HEK293 (cell line): Measurements from ENCODE around the gene NLGN1.

Source experiments
- KLF10 ChIP-seq: fragments of 450-650 bp; IDR thresholded peaks from 2 replicates; pipeline ENCODE4 v1.5.1; 2018; ENCODE audit warnings: missing biosample characterization, mild to moderate bottlenecking, missing genetic modification characterization
- KLF16 ChIP-seq: fragments of 450-650 bp; formaldehyde crosslinking; IDR thresholded peaks from 2 replicates; pipeline ENCODE4 v1.5.1; 2017; ENCODE audit warnings: missing biosample characterization, missing genetic modification characterization
- SETDB1 ChIP-seq: IDR thresholded peaks from one replicate; pipeline ENCODE4 v1.6.1; 2017; ENCODE audit warnings: mild to moderate bottlenecking, low read length, moderate library complexity, mixed read lengths; ENCODE audit not compliant: insufficient read length
- YY1 ChIP-seq: fragments of 450-650 bp; formaldehyde crosslinking; IDR thresholded peaks from 2 replicates; pipeline ENCODE4 v1.5.1; 2018; ENCODE audit warnings: missing biosample characterization, missing genetic modification characterization
- ZNF560 ChIP-seq: fragments of 450-650 bp; formaldehyde crosslinking; IDR thresholded peaks from 2 replicates; pipeline ENCODE4 v1.5.1; 2017; ENCODE audit warnings: missing biosample characterization, missing genetic modification characterization, borderline replicate concordance
- ZNF660 ChIP-seq: fragments of 450-650 bp; IDR thresholded peaks from 2 replicates; pipeline ENCODE4 v1.5.1; 2018; ENCODE audit warnings: missing biosample characterization, mild to moderate bottlenecking, missing genetic modification characterization
- ZNF830 ChIP-seq: fragments of 450-650 bp; IDR thresholded peaks from 2 replicates; pipeline ENCODE4 v1.5.0; 2018; ENCODE audit warnings: missing biosample characterization, missing genetic modification characterization, low read depth, mild to moderate bottlenecking, moderate library complexity
- TF ChIP-seq, protein P1 (sequence below): fragments of 450-650 bp; formaldehyde crosslinking; IDR thresholded peaks from 2 replicates; pipeline ENCODE4 v1.5.1; 2016; ENCODE audit warnings: missing biosample characterization, missing genetic modification characterization
- TF ChIP-seq, protein P2 (sequence below): fragments of 450-650 bp; formaldehyde crosslinking; optimal IDR thresholded peaks from 2 replicates; pipeline ENCODE3; 2016; ENCODE audit warnings: missing biosample characterization, mild to moderate bottlenecking, missing genetic modification characterization
- TF ChIP-seq, protein P3 (sequence below): fragments of 450-650 bp; formaldehyde crosslinking; IDR thresholded peaks from 2 replicates; pipeline ENCODE4 v1.5.1; 2016; ENCODE audit warnings: missing biosample characterization, missing genetic modification characterization
- TF ChIP-seq, protein P4 (sequence below): fragments of 450-650 bp; formaldehyde crosslinking; IDR thresholded peaks from 2 replicates; pipeline ENCODE4 v1.5.1; 2016; ENCODE audit warnings: missing biosample characterization, missing genetic modification characterization, low read depth

DNA sequence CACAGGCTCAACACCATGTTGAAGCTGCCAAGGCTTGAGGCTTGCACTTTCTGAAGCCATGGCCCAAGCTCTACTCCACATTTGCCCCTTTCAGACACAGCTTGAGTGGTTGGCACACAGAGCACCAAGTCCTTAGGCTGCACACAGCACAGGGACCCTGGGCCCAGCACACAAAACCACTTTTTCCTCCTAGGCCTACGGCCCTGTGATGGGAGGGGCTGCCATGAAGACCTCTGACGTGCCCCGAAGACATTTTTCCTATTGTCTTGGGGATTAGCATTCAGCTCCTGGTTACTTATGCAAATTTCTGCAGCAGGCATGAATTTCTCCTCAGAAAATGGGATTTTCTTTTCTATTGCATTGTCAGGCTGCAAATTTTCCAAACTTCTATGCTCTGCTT lies 445.5 kb downstream of the NLGN1 start:
- TF ChIP-seq, protein P1, sequence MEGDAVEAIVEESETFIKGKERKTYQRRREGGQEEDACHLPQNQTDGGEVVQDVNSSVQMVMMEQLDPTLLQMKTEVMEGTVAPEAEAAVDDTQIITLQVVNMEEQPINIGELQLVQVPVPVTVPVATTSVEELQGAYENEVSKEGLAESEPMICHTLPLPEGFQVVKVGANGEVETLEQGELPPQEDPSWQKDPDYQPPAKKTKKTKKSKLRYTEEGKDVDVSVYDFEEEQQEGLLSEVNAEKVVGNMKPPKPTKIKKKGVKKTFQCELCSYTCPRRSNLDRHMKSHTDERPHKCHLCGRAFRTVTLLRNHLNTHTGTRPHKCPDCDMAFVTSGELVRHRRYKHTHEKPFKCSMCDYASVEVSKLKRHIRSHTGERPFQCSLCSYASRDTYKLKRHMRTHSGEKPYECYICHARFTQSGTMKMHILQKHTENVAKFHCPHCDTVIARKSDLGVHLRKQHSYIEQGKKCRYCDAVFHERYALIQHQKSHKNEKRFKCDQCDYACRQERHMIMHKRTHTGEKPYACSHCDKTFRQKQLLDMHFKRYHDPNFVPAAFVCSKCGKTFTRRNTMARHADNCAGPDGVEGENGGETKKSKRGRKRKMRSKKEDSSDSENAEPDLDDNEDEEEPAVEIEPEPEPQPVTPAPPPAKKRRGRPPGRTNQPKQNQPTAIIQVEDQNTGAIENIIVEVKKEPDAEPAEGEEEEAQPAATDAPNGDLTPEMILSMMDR (tag by site-specific recombination) = no peak
- no peak for TF ChIP-seq YY1 (tag by site-specific recombination)
- TF ChIP-seq, protein P2, sequence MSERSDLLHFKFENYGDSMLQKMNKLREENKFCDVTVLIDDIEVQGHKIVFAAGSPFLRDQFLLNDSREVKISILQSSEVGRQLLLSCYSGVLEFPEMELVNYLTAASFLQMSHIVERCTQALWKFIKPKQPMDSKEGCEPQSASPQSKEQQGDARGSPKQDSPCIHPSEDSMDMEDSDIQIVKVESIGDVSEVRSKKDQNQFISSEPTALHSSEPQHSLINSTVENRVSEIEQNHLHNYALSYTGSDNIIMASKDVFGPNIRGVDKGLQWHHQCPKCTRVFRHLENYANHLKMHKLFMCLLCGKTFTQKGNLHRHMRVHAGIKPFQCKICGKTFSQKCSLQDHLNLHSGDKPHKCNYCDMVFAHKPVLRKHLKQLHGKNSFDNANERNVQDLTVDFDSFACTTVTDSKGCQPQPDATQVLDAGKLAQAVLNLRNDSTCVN = no peak
- no peak for TF ChIP-seq KLF10 (tag by site-specific recombination)
- TF ChIP-seq KLF16 (tag by site-specific recombination) = no peak
- no peak for TF ChIP-seq SETDB1
- TF ChIP-seq ZNF830 (tag by site-specific recombination) = no peak
- TF ChIP-seq ZNF660 (tag by site-specific recombination) = no peak
- TF ChIP-seq ZNF560 = no peak
- TF ChIP-seq, protein P3, sequence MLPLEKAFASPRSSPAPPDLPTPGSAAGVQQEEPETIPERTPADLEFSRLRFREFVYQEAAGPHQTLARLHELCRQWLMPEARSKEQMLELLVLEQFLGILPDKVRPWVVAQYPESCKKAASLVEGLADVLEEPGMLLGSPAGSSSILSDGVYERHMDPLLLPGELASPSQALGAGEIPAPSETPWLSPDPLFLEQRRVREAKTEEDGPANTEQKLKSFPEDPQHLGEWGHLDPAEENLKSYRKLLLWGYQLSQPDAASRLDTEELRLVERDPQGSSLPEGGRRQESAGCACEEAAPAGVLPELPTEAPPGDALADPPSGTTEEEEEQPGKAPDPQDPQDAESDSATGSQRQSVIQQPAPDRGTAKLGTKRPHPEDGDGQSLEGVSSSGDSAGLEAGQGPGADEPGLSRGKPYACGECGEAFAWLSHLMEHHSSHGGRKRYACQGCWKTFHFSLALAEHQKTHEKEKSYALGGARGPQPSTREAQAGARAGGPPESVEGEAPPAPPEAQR (tag by site-specific recombination) = no peak
- TF ChIP-seq, protein P4, sequence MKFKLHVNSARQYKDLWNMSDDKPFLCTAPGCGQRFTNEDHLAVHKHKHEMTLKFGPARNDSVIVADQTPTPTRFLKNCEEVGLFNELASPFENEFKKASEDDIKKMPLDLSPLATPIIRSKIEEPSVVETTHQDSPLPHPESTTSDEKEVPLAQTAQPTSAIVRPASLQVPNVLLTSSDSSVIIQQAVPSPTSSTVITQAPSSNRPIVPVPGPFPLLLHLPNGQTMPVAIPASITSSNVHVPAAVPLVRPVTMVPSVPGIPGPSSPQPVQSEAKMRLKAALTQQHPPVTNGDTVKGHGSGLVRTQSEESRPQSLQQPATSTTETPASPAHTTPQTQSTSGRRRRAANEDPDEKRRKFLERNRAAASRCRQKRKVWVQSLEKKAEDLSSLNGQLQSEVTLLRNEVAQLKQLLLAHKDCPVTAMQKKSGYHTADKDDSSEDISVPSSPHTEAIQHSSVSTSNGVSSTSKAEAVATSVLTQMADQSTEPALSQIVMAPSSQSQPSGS (tag by site-specific recombination) = no peak
